ENCODE measurements around the gene GATA6.

GATA6 gene

GRCh38 chr18:22169011-22169888 is at the start of gene GATA6:
GATA6 (plus strand) TSS chr18:22169589; CDS start chr18:22171145, 1,556 bp downstream.
- peak in 1 of 2 donors; percentile 15 for DNase-seq (ENCODE audit: low read depth in 2 of 2)

GRCh38 chr18:22124970-22125369 is 44.4 kb upstream of the GATA6 start:
- DNase-seq (ENCODE audit: low read depth in 2 of 2), result no peak

- no peak for DNase-seq (ENCODE audit: low read depth in 2 of 2)
Measured at GRCh38 chr18:22128954-22129353, 40.4 kb upstream of the GATA6 start.

DNA sequence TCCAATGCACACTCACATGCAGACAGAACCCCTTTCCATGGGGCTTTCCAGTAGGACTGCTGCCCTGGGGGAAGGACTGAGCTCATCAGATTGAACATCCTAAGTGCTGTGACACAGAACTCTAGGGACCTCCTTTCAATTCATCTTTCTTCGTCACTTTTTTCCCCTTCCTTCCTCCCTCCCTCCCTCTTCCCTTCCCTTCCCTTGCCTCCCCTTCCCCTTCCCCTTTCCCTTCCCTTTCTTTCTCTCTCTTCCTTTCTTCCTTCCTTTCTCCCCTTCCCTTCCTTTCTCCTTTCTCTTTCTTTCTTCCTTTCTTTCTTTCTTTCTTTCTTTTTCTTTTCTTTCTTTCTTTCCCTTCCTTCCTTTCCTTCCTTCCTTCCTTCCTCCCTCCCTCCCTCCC is 39.6 kb upstream of the GATA6 start:
- no peak for DNase-seq (ENCODE audit: low read depth in 2 of 2)

GRCh38 chr18:22132258-22132657 is 37.1 kb upstream of the GATA6 start:
- no peak for DNase-seq (ENCODE audit: low read depth in 2 of 2)

- DNase-seq (ENCODE audit: low read depth in 2 of 2), result no peak
Measured at GRCh38 chr18:22132763-22133162, 36.6 kb upstream of the GATA6 start.

- no peak for DNase-seq (ENCODE audit: low read depth in 2 of 2)
Measured at GRCh38 chr18:22136395-22136794, 33.0 kb upstream of the GATA6 start.

DNA sequence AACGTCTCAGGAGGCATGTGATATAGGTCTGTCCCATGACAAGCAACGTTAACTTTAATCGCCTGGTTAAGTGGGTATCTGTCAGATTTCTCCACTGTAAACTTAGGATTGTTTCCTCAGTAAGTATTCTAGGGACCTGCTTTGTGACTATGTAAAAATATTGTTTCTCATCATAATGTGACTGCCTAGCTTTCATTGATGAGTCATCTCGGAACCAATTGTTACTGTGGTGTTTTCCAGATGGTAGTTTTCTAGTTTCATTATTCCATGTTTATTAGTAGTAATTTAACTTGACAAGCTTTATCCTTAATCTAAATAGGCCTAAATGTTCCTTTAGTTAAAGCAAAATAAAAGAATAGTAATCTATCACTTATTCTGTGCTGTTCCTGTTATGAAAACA is 28.2 kb upstream of the GATA6 start:
- no peak for DNase-seq (ENCODE audit: low read depth in 2 of 2)

DNA sequence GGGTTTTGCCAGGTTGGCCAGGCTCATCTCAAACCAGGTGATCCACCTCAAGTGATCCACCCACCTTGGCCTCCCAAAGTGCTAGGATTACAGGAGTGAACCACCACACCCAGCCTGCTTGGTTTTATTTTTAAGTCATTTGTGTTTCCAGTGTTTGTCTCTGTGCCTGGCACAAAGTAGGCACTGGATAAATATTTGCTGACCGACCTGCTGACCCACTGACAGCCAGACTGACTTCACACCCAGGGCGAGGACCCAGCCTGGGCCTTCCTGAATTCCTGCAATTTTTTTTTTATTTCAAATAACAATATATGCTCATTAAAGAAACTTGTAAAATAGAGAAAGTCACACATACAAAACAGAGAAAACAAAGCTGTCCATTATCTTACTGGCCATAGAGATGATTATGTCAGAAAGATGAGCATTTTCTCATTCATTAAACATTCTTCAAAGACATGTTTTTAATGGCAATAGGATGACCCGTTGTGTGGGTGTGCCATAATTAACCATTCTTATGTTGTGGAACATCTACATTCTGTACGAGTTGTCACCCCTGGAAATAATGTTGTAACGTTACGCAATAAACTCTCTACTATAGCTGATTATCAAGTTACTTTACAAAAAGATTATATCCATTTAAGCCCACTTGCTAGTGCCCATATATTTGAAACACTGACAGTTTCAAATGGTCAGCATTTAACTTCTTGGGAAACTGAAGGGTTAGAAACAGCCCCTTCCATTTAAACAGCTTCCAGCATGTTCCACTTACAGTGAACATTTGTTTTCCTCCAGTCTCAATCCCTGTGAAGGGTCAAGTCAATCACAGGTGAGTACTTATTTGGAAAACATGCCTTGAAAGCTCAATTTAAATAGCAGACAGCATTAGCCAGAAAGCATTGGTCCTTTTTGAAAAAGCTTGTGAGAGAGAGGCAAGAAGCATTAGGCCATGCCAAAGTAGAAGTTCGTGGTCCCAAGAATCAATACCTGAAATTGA is 25.7 kb upstream of the GATA6 start:
- no peak for DNase-seq (ENCODE audit: low read depth in 2 of 2)

- no peak for DNase-seq (ENCODE audit: low read depth in 2 of 2)
Measured at GRCh38 chr18:22145160-22145559, 24.2 kb upstream of the GATA6 start.

GRCh38 chr18:22149710-22150109 is 19.7 kb upstream of the GATA6 start:
- no peak for DNase-seq (ENCODE audit: low read depth in 2 of 2)

DNA sequence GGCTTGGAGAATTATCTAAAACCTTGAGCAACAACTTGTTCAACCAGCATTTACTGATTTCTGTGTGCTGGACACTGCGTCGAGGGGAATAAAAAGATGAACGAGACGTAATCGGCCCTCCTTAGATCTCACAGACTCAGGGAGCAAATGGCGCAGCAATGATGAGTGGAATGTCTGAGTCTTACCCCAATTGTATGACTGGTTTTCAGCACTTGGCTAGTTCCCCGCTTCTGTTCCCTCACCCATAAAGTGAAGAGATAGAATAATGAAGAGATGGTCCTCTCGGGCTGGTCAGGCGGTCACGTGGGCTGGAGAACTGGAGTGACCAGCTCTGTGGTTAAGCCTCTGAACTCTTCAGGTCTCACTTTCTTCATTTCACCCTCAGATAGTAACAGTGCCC is 17.3 kb upstream of the GATA6 start:
- DNase-seq (ENCODE audit: low read depth in 2 of 2), result no peak

DNA sequence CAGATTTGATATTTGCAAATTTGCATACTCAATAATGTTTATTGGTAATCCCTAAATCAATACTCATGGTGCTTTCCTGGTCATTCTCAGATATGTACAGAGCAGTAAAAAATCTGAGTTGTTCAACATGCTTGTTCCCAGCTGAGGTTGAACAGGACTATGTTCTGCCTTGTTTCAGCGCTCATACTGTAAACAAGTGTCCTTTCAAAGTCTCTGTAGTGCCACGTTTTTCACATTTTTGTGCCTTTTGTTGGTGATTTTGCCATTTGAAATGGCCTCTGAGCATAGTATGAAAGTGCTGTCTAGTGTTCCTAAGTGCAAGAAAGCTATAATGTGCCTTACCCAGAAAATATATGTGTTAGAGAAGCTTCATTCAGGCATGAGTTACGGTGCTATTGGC is 16.0 kb upstream of the GATA6 start:
- no peak for DNase-seq (ENCODE audit: low read depth in 2 of 2)

DNA sequence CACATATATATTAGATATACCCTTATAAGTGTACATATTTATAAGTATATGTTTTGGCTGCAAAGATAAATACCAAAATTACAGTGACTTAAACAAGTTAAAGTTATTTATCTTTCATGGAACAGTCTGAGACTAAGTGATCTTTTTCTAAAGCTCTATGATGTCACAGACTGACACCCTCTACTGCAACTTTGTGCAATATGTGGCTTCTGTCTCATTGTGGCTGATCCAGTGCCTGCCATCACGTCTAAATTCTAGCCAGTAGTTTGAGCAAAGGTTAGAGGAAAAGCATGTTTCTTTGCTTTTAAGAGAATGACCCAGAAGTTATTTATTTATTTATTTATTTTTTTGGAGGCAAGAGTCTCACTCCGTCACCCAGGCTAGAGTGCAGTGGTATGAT is 13.8 kb upstream of the GATA6 start:
- DNase-seq (ENCODE audit: low read depth in 2 of 2), result no peak

GRCh38 chr18:22159014-22159413 is 10.4 kb upstream of the GATA6 start:
- DNase-seq (ENCODE audit: low read depth in 2 of 2), result no peak

- no peak for DNase-seq (ENCODE audit: low read depth in 2 of 2)
Measured at GRCh38 chr18:22161090-22161489, 8.3 kb upstream of the GATA6 start.

- no peak for DNase-seq (ENCODE audit: low read depth in 2 of 2)
Measured at GRCh38 chr18:22163416-22164161, 5.8 kb upstream of the GATA6 start.

DNA sequence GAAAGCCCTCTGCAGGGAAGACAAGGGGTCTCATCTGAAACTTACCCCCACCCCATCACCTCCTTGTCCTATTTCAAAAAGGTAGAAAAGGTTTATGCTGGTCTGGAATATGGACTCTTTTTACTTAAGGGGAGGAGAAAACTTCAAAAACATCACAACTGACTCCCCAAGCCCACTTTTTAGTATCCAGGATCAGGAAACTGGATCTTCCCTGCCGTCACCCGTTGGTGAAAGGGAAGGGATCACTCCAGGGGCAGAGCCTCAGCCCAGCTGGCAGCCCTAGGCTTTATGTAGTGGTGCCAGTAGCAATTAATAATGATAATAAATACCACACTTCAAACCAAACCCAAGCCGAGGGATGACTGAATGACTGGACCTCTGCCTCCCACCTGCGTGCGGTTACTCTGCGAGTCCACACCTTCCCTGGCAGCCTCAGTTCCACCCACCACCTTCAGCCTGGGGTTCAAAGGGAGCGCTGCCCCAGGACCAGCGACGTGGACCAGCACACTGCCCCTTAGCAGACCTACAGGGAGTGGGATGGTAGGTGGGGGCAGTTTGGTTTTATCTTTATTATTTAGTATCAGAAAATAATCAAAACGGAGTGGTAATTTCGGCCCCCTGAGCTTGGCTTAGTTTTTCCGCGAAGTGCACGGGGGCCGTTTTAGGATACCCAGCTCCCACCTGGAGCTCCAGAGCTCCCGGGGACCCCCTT is 4.9 kb upstream of the GATA6 start:
- DNase-seq (ENCODE audit: low read depth in 2 of 2), result no peak

DNA sequence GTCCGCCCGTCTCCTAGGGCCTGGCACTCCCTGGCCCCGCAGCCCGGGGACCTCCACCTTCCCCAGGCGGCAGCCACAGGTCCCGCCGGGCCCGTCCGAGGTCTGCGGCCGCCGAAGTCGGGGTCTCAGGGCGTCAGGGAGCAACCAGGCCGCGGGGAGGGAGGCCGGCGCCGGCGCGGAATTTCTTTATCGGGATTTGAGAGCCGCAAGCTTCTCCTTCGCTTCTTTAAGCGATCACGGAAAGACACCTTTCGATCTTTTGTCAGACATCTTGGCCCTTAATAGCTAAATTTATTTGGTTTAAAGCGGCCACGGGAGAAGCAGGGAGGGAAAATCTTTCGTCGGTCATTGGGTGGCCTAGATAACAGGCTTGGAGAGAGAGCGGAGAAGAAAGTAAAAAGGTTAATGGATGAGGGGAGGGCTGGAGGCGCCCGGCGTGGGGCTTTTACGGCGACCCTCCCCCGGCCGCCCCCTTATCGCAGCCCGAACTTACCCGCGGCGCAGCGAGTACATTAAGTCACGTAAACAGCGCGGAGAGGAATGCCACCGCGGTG is 4.3 kb upstream of the GATA6 start:
- no peak for DNase-seq (ENCODE audit: low read depth in 2 of 2)

- no peak for DNase-seq (ENCODE audit: low read depth in 2 of 2)
Measured at GRCh38 chr18:22165603-22166068, 3.8 kb upstream of the GATA6 start.
